GM23338 (cell line): ENCODE data around the gene SPP2. TPM values are rescaled to one million over a fixed set of nuclear protein-coding genes. Genes with fewer than 3 reads are reported as not detected.

Source experiments
- ATAC-seq: fragments of 200-7000 bp; cut with Tn5 transposase; 3 replicates; pipeline ENCODE4 v1.9.1; 2020
- DNase-seq: peaks from one replicate; pipeline ENCODE4 v3.0.0-alpha.2; 2015; ENCODE audit warnings: low spot score
- H2AFZ ChIP-seq: fragments of 200-600 bp; sonication (generic); 2 replicates; pipeline ENCODE4 v1.8.0; 2016; ENCODE audit warnings: antibody characterized with exemption, mild to moderate bottlenecking, moderate library complexity
- H3F3A ChIP-seq: fragments of 200-600 bp; sonication (generic); replicated peaks from 2 replicates; pipeline ENCODE4 v1.8.0; 2017; ENCODE audit warnings: antibody characterized with exemption, mixed run types, low read depth
- H3K27ac ChIP-seq: fragments of 200-600 bp; sonication (generic); 2 replicates; pipeline ENCODE4 v1.6.1; 2016; ENCODE audit warnings: low read depth
- H3K27me3 ChIP-seq: fragments of 200-600 bp; sonication (generic); 2 replicates; pipeline ENCODE4 v1.8.0; 2016; ENCODE audit warnings: mild to moderate bottlenecking, mixed run types, moderate library complexity; ENCODE audit not compliant: insufficient read depth
- H3K36me3 ChIP-seq: fragments of 200-600 bp; sonication (generic); 2 replicates; pipeline ENCODE4 v1.8.0; 2016; ENCODE audit warnings: mild to moderate bottlenecking; ENCODE audit not compliant: insufficient read depth
- H3K4me1 ChIP-seq: fragments of 200-600 bp; sonication (generic); 2 replicates; pipeline ENCODE4 v1.8.0; 2016; ENCODE audit warnings: mild to moderate bottlenecking, moderate library complexity; ENCODE audit not compliant: insufficient read depth
- H3K4me2 ChIP-seq: fragments of 200-600 bp; sonication (generic); 2 replicates; pipeline ENCODE4 v1.7.1; 2017; ENCODE audit warnings: mixed run types
- H3K4me3 ChIP-seq: fragments of 200-600 bp; sonication (generic); 2 replicates; pipeline ENCODE4 v1.6.1; 2016; ENCODE audit warnings: mixed run types
- H3K79me2 ChIP-seq: fragments of 200-600 bp; sonication (generic); replicated peaks from 2 replicates; pipeline ENCODE4 v1.8.0; 2017; ENCODE audit warnings: mild to moderate bottlenecking; ENCODE audit not compliant: insufficient read depth
- H3K9me2 ChIP-seq: fragments of 200-600 bp; sonication (generic); 2 replicates; pipeline ENCODE4 v1.8.0; 2017; ENCODE audit not compliant: insufficient read depth
- H4K20me1 ChIP-seq: fragments of 200-600 bp; sonication (generic); replicated peaks from 2 replicates; pipeline ENCODE4 v1.8.0; 2017; ENCODE audit warnings: mild to moderate bottlenecking; ENCODE audit not compliant: insufficient read depth
- H3K27ac Mint-ChIP-seq: 2 replicates; pipeline ENCODE4 v1.8.0; 2020; ENCODE audit warnings: inconsistent platforms, mild to moderate bottlenecking, moderate library complexity, mixed read lengths
- H3K27me3 Mint-ChIP-seq: 3 replicates; pipeline ENCODE4 v1.8.0; 2022; ENCODE audit warnings: low read depth, mild to moderate bottlenecking, moderate library complexity, mixed read lengths, inconsistent platforms; ENCODE audit not compliant: insufficient read depth, poor library complexity
- H3K36me3 Mint-ChIP-seq: 3 replicates; pipeline ENCODE4 v1.8.0; 2021; ENCODE audit warnings: low read depth, mild to moderate bottlenecking, inconsistent platforms, moderate library complexity, mixed read lengths
- H3K4me1 Mint-ChIP-seq: 3 replicates; pipeline ENCODE4 v1.8.0; 2020; ENCODE audit warnings: mild to moderate bottlenecking, inconsistent platforms, mixed read lengths
- H3K4me3 Mint-ChIP-seq: 3 replicates; pipeline ENCODE4 v1.8.0; 2021; ENCODE audit warnings: moderate library complexity, mild to moderate bottlenecking, inconsistent platforms, mixed read lengths
- H3K9me3 Mint-ChIP-seq: 3 replicates; pipeline ENCODE4 v1.8.0; 2020; ENCODE audit warnings: moderate library complexity, mild to moderate bottlenecking, inconsistent platforms, mixed read lengths
- CREB1 ChIP-seq: fragments of 250-450 bp; sonication (Bioruptor Pico); IDR thresholded peaks from 2 replicates; pipeline ENCODE4 v1.5.0; 2020; ENCODE audit warnings: low read depth, mild to moderate bottlenecking, moderate library complexity
- EZH2 ChIP-seq: fragments of 200-600 bp; sonication (generic); IDR thresholded peaks from one replicate; pipeline ENCODE4 v1.8.0; 2017; ENCODE audit warnings: antibody characterized with exemption, mild to moderate bottlenecking, low read depth; ENCODE audit not compliant: unreplicated experiment
- EZH2phosphoT487 ChIP-seq: fragments of 200-600 bp; sonication (generic); IDR thresholded peaks from one replicate; pipeline ENCODE4 v1.8.1; 2018; ENCODE audit warnings: antibody characterized with exemption; ENCODE audit not compliant: unreplicated experiment
- JUNB ChIP-seq: IDR thresholded peaks from one replicate; pipeline ENCODE4 v1.6.1; 2016; ENCODE audit warnings: antibody characterized with exemption; ENCODE audit not compliant: unreplicated experiment
- ZNF114 ChIP-seq: fragments of 250-450 bp; sonication (Bioruptor Pico); IDR thresholded peaks from 2 replicates; pipeline ENCODE4 v1.5.0; 2020; ENCODE audit warnings: mild to moderate bottlenecking, moderate library complexity
- ZNF331 ChIP-seq: fragments of 250-450 bp; sonication (Bioruptor Pico); IDR thresholded peaks from 2 replicates; pipeline ENCODE4 v1.5.0; 2020; ENCODE audit warnings: low read depth, mild to moderate bottlenecking, moderate library complexity
- polyA plus RNA-seq: library from polyadenylated mRNA; unstranded; fragments of >200 nt; fragmentation: Nextera tagmentation; extraction: Ambion mirVana; gene quantifications from 2 replicates; pipeline ENCODE4 v1.2.1, GENCODE V29; 2016
- total RNA-seq: library from RNA; depleted of rRNA; stranded (reverse); fragments of >200 nt; shearing (Covaris generic); gene quantifications from 2 replicates; pipeline ENCODE4 v1.2.3, GENCODE V29; 2014
- TF ChIP-seq, protein P1 (sequence below), 2 experiments: fragments of 200-600 bp in 1 of 2; sonication (generic) in 1 of 2; conservative IDR thresholded peaks; 2 replicates each; pipeline versions ENCODE4 v1.5.1 to v1.6.1; 2016 to 2017; ENCODE audit warnings: antibody characterized with exemption in 2 of 2, low read depth in 2 of 2, mild to moderate bottlenecking in 2 of 2, moderate library complexity in 1 of 2
- TF ChIP-seq, protein P2 (sequence below): IDR thresholded peaks from 2 replicates; pipeline ENCODE4 v1.6.1; 2016; ENCODE audit warnings: antibody characterized with exemption
- TF ChIP-seq, protein P3 (sequence below): IDR thresholded peaks from one replicate; pipeline ENCODE4 v1.6.1; 2018; ENCODE audit warnings: antibody characterized with exemption; ENCODE audit not compliant: unreplicated experiment

The SPP2 gene
- total and polyA plus RNA-seq, 2 experiments from 2014 or later, result not detected

DNA sequence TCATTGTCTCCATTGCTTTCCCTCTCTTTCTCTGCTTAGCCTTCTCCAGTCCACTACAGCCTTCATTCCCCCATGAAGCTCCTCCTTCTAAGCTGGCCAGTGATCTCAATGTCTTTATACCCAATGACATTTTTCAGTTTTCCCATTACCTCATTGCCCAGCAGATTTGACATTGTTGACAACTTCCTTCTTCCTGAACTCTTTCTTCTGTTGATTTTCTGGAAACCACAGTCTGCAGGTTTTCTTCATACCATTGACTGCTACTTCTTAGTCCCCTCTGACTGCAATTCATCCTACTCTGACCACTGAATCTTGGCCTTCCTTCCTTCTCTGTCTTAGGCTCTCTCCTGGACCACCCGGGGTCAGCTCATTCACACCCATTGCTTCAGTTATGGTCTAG, 22.9 kb upstream of the SPP2 start:
- H3F3A ChIP-seq, result no peaks in the 10 kb centered on the region
- H3K36me3 ChIP-seq, result no peaks in the 10 kb centered on the region; the same call in 1 of the 2 replicates
- H3K4me3 ChIP-seq, result no peak overlapping the region
- no peaks in the 10 kb centered on the region for H3K9me2 ChIP-seq
- ATAC-seq, result no peak
- H3K27me3 ChIP-seq, result no peaks in the 10 kb centered on the region
- H4K20me1 ChIP-seq, result no peaks in the 10 kb centered on the region
- Mint-ChIP-seq H3K27me3 (no peaks in the 10 kb centered on the region), H3K4me1 (no peaks in the 10 kb centered on the region; the same call in 2 of the 3 replicates), H3K9me3 (peaks cover 18% of the 10 kb centered on the region), H3K4me3 (no peak overlapping the region), H3K27ac (no peak overlapping the region), H3K36me3 (peaks cover 9% of the 10 kb centered on the region)
- DNase-seq, result no peak
- TF ChIP-seq, protein P1, sequence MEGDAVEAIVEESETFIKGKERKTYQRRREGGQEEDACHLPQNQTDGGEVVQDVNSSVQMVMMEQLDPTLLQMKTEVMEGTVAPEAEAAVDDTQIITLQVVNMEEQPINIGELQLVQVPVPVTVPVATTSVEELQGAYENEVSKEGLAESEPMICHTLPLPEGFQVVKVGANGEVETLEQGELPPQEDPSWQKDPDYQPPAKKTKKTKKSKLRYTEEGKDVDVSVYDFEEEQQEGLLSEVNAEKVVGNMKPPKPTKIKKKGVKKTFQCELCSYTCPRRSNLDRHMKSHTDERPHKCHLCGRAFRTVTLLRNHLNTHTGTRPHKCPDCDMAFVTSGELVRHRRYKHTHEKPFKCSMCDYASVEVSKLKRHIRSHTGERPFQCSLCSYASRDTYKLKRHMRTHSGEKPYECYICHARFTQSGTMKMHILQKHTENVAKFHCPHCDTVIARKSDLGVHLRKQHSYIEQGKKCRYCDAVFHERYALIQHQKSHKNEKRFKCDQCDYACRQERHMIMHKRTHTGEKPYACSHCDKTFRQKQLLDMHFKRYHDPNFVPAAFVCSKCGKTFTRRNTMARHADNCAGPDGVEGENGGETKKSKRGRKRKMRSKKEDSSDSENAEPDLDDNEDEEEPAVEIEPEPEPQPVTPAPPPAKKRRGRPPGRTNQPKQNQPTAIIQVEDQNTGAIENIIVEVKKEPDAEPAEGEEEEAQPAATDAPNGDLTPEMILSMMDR (conservative IDR thresholded peaks at IDR 0.05; ENCODE audit: low read depth in 2 of 2), result no peak
- TF ChIP-seq ZNF114 (no peak), EZH2 (no peak)
- TF ChIP-seq, protein P2, sequence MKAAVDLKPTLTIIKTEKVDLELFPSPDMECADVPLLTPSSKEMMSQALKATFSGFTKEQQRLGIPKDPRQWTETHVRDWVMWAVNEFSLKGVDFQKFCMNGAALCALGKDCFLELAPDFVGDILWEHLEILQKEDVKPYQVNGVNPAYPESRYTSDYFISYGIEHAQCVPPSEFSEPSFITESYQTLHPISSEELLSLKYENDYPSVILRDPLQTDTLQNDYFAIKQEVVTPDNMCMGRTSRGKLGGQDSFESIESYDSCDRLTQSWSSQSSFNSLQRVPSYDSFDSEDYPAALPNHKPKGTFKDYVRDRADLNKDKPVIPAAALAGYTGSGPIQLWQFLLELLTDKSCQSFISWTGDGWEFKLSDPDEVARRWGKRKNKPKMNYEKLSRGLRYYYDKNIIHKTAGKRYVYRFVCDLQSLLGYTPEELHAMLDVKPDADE, result no peak
- no peak overlapping the region for H2AFZ ChIP-seq
- no peak overlapping the region for H3K4me2 ChIP-seq
- no peaks in the 10 kb centered on the region for H3K4me1 ChIP-seq
- H3K27ac ChIP-seq, result no peak overlapping the region
- no peaks in the 10 kb centered on the region for H3K79me2 ChIP-seq

DNA sequence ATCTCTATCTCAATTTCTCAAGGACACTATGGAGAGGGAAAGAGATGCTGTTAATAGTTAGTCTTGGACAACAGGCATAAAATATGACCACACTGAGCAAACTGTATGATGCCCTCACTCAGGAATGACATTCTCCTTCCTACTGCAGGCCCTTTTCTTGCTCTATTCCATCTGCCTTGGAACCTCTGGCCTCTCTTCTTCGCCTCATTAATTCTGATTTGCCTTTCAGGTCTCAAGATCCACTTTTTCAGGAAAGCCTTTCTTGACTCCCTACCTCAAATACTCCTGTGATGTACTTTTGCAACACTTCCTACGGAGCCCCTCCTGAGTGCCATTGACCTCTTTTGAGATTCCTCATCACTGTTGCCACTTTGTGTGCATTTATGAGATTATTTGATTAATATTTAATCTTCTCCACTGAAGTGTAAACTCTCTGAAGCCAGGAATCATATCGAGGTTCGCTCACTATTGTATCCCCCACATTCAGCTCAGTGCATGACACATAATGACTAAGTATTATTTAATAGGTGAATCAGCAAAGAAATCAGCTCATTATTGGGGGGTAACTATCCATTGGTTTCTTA, 21.3 kb upstream of the SPP2 start:
- Mint-ChIP-seq H3K4me1 (no peaks in the 10 kb centered on the region; the same call in 1 of the 3 replicates), H3K27ac (no peak overlapping the region), H3K27me3 (no peaks in the 10 kb centered on the region), H3K9me3 (peaks cover 3% of the 10 kb centered on the region; the same call in 2 of the 3 replicates), H3K4me3 (no peak overlapping the region), H3K36me3 (no peaks in the 10 kb centered on the region)
- Histone ChIP-seq H3K4me1 (no peaks in the 10 kb centered on the region), H3K79me2 (no peaks in the 10 kb centered on the region), H3K27ac (no peak overlapping the region), H3K27me3 (no peaks in the 10 kb centered on the region), H2AFZ (no peak overlapping the region), H3F3A (no peaks in the 10 kb centered on the region), H3K36me3 (no peaks in the 10 kb centered on the region; the same call in 1 of the 2 replicates), H3K4me2 (no peak overlapping the region), H3K4me3 (no peak overlapping the region), H3K9me2 (no peaks in the 10 kb centered on the region), H4K20me1 (no peaks in the 10 kb centered on the region)
- TF ChIP-seq CREB1 (CRISPR knock-in tag), result no peak
- no peak for TF ChIP-seq EZH2phosphoT487
- no peak for TF ChIP-seq JUNB
- TF ChIP-seq, protein P2, result no peak
- no peak for TF ChIP-seq ZNF331 (CRISPR knock-in tag)
- TF ChIP-seq, protein P1 (conservative IDR thresholded peaks at IDR 0.05; ENCODE audit: low read depth in 2 of 2), result no peak
- TF ChIP-seq, protein P3, sequence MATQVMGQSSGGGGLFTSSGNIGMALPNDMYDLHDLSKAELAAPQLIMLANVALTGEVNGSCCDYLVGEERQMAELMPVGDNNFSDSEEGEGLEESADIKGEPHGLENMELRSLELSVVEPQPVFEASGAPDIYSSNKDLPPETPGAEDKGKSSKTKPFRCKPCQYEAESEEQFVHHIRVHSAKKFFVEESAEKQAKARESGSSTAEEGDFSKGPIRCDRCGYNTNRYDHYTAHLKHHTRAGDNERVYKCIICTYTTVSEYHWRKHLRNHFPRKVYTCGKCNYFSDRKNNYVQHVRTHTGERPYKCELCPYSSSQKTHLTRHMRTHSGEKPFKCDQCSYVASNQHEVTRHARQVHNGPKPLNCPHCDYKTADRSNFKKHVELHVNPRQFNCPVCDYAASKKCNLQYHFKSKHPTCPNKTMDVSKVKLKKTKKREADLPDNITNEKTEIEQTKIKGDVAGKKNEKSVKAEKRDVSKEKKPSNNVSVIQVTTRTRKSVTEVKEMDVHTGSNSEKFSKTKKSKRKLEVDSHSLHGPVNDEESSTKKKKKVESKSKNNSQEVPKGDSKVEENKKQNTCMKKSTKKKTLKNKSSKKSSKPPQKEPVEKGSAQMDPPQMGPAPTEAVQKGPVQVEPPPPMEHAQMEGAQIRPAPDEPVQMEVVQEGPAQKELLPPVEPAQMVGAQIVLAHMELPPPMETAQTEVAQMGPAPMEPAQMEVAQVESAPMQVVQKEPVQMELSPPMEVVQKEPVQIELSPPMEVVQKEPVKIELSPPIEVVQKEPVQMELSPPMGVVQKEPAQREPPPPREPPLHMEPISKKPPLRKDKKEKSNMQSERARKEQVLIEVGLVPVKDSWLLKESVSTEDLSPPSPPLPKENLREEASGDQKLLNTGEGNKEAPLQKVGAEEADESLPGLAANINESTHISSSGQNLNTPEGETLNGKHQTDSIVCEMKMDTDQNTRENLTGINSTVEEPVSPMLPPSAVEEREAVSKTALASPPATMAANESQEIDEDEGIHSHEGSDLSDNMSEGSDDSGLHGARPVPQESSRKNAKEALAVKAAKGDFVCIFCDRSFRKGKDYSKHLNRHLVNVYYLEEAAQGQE, result no peak
- ATAC-seq (no peak), DNase-seq (no peak)
